HepG2 (cell line): ENCODE data around the gene CCDC50. TPM values are rescaled to one million over a fixed set of nuclear protein-coding genes. Genes with fewer than 3 reads are reported as not detected.

Experiments used
- GLI4 ChIP-seq: sonication (generic); formaldehyde crosslinking; IDR thresholded peaks from 2 replicates; pipeline ENCODE4 v1.5.1; 2020; ENCODE audit warnings: missing genetic modification reagents, mild to moderate bottlenecking, moderate library complexity, borderline replicate concordance
- KDM5B ChIP-seq: sonication (generic); formaldehyde crosslinking; IDR thresholded peaks from 2 replicates; pipeline ENCODE4 v1.4.0; 2020; ENCODE audit warnings: missing genetic modification reagents, mild to moderate bottlenecking, borderline replicate concordance
- KLF16 ChIP-seq, 2 experiments: sonication (generic) in 1 of 2; formaldehyde crosslinking in 1 of 2; IDR thresholded peaks; 2 replicates each; pipeline versions ENCODE4 v1.6.1 to v1.8.0; 2016 to 2023; ENCODE audit warnings: missing genetic modification reagents in 2 of 2, missing compliant biosample characterization in 1 of 2
- NFE2L1 ChIP-seq: sonication (generic); formaldehyde crosslinking; IDR thresholded peaks from 2 replicates; pipeline ENCODE4 v1.4.0; 2020; ENCODE audit warnings: missing genetic modification reagents, mild to moderate bottlenecking, borderline replicate concordance
- ONECUT2 ChIP-seq: sonication (generic); formaldehyde crosslinking; IDR thresholded peaks from 2 replicates; pipeline ENCODE4 v1.4.0; 2020; ENCODE audit warnings: missing genetic modification reagents
- RBAK ChIP-seq: sonication (generic); formaldehyde crosslinking; IDR thresholded peaks from 2 replicates; pipeline ENCODE4 v1.5.1; 2020; ENCODE audit warnings: mild to moderate bottlenecking, missing genetic modification reagents
- SAFB2 ChIP-seq: sonication (generic); formaldehyde crosslinking; IDR thresholded peaks from 2 replicates; pipeline ENCODE4 v1.5.1; 2020; ENCODE audit warnings: missing genetic modification reagents, low read depth, mild to moderate bottlenecking, borderline replicate concordance
- SETDB1 ChIP-seq: sonication (generic); formaldehyde crosslinking; IDR thresholded peaks from 2 replicates; pipeline ENCODE4 v1.5.1; 2020; ENCODE audit warnings: missing genetic modification reagents, mild to moderate bottlenecking, borderline replicate concordance
- SOX13 ChIP-seq, 3 experiments: fragments of 450-650 bp in 1 of 3; sonication (generic) in 1 of 3; formaldehyde crosslinking in 1 of 3; IDR thresholded peaks in 2 of 3; conservative IDR thresholded peaks in 1 of 3; 2 replicates each; pipeline versions ENCODE4 v1.5.0 to v1.6.1; 2016 to 2020; ENCODE audit warnings: antibody characterized with exemption in 1 of 3, mild to moderate bottlenecking in 1 of 3, missing compliant biosample characterization in 1 of 3, missing genetic modification reagents in 1 of 3, moderate library complexity in 1 of 3
- SRSF1 ChIP-seq: fragments of 200-400 bp; formaldehyde crosslinking; optimal IDR thresholded peaks from 2 replicates; pipeline ENCODE3; 2017; ENCODE audit warnings: mild to moderate bottlenecking, low read depth, low read length, moderate library complexity
- THAP11 ChIP-seq: IDR thresholded peaks from 2 replicates; pipeline ENCODE4 v1.6.1; 2016; ENCODE audit warnings: missing biosample characterization, missing genetic modification reagents
- ZNF460 ChIP-seq: sonication (generic); formaldehyde crosslinking; IDR thresholded peaks from 2 replicates; pipeline ENCODE4 v1.5.1; 2020; ENCODE audit warnings: missing genetic modification reagents, mild to moderate bottlenecking, borderline replicate concordance
- ZNF550 ChIP-seq: sonication (generic); formaldehyde crosslinking; IDR thresholded peaks from 2 replicates; pipeline ENCODE4 v1.4.0; 2020; ENCODE audit warnings: mild to moderate bottlenecking, missing genetic modification reagents, borderline replicate concordance
- ZNF660 ChIP-seq: sonication (generic); formaldehyde crosslinking; IDR thresholded peaks from 2 replicates; pipeline ENCODE4 v1.5.1; 2020; ENCODE audit warnings: mild to moderate bottlenecking, low read depth, missing genetic modification reagents, borderline replicate concordance
- ZNF678 ChIP-seq: sonication (generic); formaldehyde crosslinking; IDR thresholded peaks from 2 replicates; pipeline ENCODE4 v1.4.0; 2020; ENCODE audit warnings: mild to moderate bottlenecking, missing genetic modification reagents
- ZNF747 ChIP-seq: sonication (generic); formaldehyde crosslinking; IDR thresholded peaks from 2 replicates; pipeline ENCODE4 v1.8.1; 2023; ENCODE audit warnings: missing genetic modification reagents, mild to moderate bottlenecking, borderline replicate concordance
- ZNF878 ChIP-seq: sonication (generic); formaldehyde crosslinking; IDR thresholded peaks from 2 replicates; pipeline ENCODE4 v1.8.1; 2023; ENCODE audit warnings: mild to moderate bottlenecking, missing genetic modification reagents, moderate library complexity
- polyA plus RNA-seq, 8 experiments: library from polyadenylated mRNA; depleted of rRNA in 3 of 8; stranded (reverse) in 7 of 8; unstranded in 1 of 8; fragments of >200 nt; fragmentation: Illumina TruSeq in 4 of 8; extraction: Trizol in 4 of 8; gene quantifications; 2 replicates each; pipeline versions ENCODE4 v1.2.1 to v1.2.3, GENCODE V29; 2011 to 2016; ENCODE audit warnings: low read depth in 4 of 8, missing spikeins in 1 of 8, mixed read lengths in 1 of 8; ENCODE audit not compliant: insufficient read depth in 1 of 8
- total RNA-seq, 5 experiments: library from RNA; depleted of rRNA; stranded (reverse); fragments of >200 nt; fragmentation: Illumina TruSeq; extraction: Trizol; gene quantifications; 2 replicates each; pipeline ENCODE4 v1.2.3, GENCODE V29; 2016; ENCODE audit warnings: low read depth in 1 of 5
- TF ChIP-seq, protein P1 (sequence below): sonication (generic); formaldehyde crosslinking; IDR thresholded peaks from 2 replicates; pipeline ENCODE4 v1.4.0; 2020; ENCODE audit warnings: missing genetic modification reagents
- TF ChIP-seq, protein P2 (sequence below): sonication (generic); formaldehyde crosslinking; IDR thresholded peaks from 2 replicates; pipeline ENCODE4 v1.4.0; 2020; ENCODE audit warnings: mild to moderate bottlenecking, missing genetic modification reagents, borderline replicate concordance
- TF ChIP-seq, protein P3 (sequence below): IDR thresholded peaks from 2 replicates; pipeline ENCODE4 v1.6.1; 2016
- TF ChIP-seq, protein P4 (sequence below): sonication (generic); formaldehyde crosslinking; IDR thresholded peaks from 2 replicates; pipeline ENCODE4 v1.4.0; 2020; ENCODE audit warnings: mild to moderate bottlenecking, missing genetic modification reagents

The CCDC50 gene
- total and polyA plus RNA-seq, 2 of the 13 experiments (the other 11 are each of a cell fraction or from before 2014, with no cell fraction given), result 47.6 to 66.4 TPM

DNA sequence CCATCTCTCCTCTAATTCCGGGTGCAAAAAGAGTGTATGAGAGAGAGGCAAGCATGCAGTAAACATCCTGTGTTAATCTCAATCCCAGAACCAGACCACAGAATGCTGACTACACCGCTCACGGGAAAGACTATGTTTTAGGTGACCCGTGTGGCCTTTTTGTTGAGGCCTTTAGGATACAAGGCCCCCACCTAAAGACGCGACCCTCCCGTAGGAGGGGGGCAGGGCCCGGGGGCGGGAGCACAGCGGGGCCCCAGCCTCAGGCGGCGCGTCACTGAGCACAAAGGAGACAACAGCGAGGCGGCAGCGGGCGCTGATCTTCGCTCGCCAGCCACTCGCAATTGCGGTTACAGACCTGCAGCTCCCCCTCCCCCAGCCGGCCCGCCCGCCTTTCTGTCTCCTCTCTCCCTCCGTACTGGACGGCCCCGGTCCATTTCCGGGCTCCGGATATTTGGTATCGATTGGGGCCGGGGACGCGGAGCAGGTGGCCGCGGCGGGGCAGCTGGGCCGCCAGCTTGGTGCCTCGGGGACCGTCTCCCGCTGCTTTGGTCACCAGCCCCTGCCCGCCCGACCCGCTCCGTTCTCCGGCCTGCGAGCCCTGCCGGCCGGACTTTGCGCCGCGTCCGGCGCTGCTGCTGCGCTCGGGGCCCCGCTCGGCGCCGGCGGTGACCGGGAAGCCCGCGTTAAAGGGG lies at the start of gene CCDC50 (continued):
- TF ChIP-seq SOX13 (IDR thresholded peaks at IDR 0.05) (no peak; the same call in 1 of the 2 replicates), SOX13 (CRISPR knock-in tag; conservative IDR thresholded peaks at IDR 0.05 in 1 of 2, IDR thresholded peaks at IDR 0.05 in 1 of 2) (peak in 1 of 2 experiments; percentile 70; a peak in 1 of 4 replicates), THAP11 (CRISPR knock-in tag) (peak; percentile 86), SETDB1 (CRISPR knock-in tag) (no peak), ZNF747 (peak; percentile 92; the same call in 1 of the 2 replicates), ZNF878 (CRISPR knock-in tag) (peak; percentile 68; the same call in 1 of the 2 replicates), KLF16 (CRISPR knock-in tag; IDR thresholded peaks at IDR 0.05) (peak in 1 of 2 experiments; percentile 94; a peak in 2 of 4 replicates), GLI4 (CRISPR knock-in tag) (peak; percentile 45; the same call in 1 of the 2 replicates), ONECUT2 (CRISPR knock-in tag) (peak; percentile 98), ZNF460 (CRISPR knock-in tag) (peak; percentile 36; the same call in 1 of the 2 replicates), SAFB2 (peak; percentile 23; the same call in 1 of the 2 replicates), RBAK (CRISPR knock-in tag) (no peak), ZNF550 (CRISPR knock-in tag) (no peak), KDM5B (CRISPR knock-in tag) (peak; percentile 85), SRSF1 (peak; percentile 80), ZNF660 (no peak), NFE2L1 (CRISPR knock-in tag) (no peak), ZNF678 (CRISPR knock-in tag) (peak; percentile 44; the same call in 1 of the 2 replicates)
- TF ChIP-seq, protein P1, sequence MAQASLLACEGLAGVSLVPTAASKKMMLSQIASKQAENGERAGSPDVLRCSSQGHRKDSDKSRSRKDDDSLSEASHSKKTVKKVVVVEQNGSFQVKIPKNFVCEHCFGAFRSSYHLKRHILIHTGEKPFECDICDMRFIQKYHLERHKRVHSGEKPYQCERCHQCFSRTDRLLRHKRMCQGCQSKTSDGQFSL (CRISPR knock-in tag), result peak; percentile 72
- TF ChIP-seq, protein P2, sequence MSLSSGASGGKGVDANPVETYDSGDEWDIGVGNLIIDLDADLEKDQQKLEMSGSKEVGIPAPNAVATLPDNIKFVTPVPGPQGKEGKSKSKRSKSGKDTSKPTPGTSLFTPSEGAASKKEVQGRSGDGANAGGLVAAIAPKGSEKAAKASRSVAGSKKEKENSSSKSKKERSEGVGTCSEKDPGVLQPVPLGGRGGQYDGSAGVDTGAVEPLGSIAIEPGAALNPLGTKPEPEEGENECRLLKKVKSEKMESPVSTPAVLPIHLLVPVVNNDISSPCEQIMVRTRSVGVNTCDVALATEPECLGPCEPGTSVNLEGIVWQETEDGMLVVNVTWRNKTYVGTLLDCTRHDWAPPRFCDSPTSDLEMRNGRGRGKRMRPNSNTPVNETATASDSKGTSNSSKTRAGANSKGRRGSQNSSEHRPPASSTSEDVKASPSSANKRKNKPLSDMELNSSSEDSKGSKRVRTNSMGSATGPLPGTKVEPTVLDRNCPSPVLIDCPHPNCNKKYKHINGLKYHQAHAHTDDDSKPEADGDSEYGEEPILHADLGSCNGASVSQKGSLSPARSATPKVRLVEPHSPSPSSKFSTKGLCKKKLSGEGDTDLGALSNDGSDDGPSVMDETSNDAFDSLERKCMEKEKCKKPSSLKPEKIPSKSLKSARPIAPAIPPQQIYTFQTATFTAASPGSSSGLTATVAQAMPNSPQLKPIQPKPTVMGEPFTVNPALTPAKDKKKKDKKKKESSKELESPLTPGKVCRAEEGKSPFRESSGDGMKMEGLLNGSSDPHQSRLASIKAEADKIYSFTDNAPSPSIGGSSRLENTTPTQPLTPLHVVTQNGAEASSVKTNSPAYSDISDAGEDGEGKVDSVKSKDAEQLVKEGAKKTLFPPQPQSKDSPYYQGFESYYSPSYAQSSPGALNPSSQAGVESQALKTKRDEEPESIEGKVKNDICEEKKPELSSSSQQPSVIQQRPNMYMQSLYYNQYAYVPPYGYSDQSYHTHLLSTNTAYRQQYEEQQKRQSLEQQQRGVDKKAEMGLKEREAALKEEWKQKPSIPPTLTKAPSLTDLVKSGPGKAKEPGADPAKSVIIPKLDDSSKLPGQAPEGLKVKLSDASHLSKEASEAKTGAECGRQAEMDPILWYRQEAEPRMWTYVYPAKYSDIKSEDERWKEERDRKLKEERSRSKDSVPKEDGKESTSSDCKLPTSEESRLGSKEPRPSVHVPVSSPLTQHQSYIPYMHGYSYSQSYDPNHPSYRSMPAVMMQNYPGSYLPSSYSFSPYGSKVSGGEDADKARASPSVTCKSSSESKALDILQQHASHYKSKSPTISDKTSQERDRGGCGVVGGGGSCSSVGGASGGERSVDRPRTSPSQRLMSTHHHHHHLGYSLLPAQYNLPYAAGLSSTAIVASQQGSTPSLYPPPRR (CRISPR knock-in tag), result peak; percentile 36; the same call in 1 of the 2 replicates
- TF ChIP-seq, protein P3, sequence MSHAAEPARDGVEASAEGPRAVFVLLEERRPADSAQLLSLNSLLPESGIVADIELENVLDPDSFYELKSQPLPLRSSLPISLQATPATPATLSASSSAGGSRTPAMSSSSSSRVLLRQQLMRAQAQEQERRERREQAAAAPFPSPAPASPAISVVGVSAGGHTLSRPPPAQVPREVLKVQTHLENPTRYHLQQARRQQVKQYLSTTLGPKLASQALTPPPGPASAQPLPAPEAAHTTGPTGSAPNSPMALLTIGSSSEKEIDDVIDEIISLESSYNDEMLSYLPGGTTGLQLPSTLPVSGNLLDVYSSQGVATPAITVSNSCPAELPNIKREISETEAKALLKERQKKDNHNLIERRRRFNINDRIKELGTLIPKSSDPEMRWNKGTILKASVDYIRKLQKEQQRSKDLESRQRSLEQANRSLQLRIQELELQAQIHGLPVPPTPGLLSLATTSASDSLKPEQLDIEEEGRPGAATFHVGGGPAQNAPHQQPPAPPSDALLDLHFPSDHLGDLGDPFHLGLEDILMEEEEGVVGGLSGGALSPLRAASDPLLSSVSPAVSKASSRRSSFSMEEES (CRISPR knock-in tag), result peak; percentile 15; the same call in 1 of the 2 replicates
- TF ChIP-seq, protein P4, sequence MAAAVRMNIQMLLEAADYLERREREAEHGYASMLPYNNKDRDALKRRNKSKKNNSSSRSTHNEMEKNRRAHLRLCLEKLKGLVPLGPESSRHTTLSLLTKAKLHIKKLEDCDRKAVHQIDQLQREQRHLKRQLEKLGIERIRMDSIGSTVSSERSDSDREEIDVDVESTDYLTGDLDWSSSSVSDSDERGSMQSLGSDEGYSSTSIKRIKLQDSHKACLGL (CRISPR knock-in tag), result peak; percentile 80
